Neural progenitor cell (in vitro differentiated cells): ENCODE results near the gene CCDC120. TPM values are rescaled to one million over a fixed set of nuclear protein-coding genes. Genes with fewer than 3 reads are reported as not detected.

ENCODE experiments used
- DNase-seq: peaks from one replicate; pipeline ENCODE4 v3.0.0-alpha.2; 2016; ENCODE audit warnings: low spot score
- H2AFZ ChIP-seq: fragments of 200-600 bp; sonication (generic); replicated peaks from 2 replicates; pipeline ENCODE4 v1.6.1; 2016; ENCODE audit warnings: antibody characterized with exemption
- H3F3A ChIP-seq: fragments of 200-600 bp; sonication (generic); 2 replicates; pipeline ENCODE4 v1.6.1; 2016; ENCODE audit warnings: antibody characterized with exemption, low read depth
- H3K27ac ChIP-seq: fragments of 200-600 bp; sonication (generic); 2 replicates; pipeline ENCODE4 v1.5.1; 2016; ENCODE audit warnings: mild to moderate bottlenecking
- H3K27me3 ChIP-seq: fragments of 200-600 bp; sonication (generic); 2 replicates; pipeline ENCODE4 v1.6.1; 2016; ENCODE audit warnings: mild to moderate bottlenecking, moderate library complexity
- H3K36me3 ChIP-seq: fragments of 200-600 bp; sonication (generic); 2 replicates; pipeline ENCODE4 v1.5.1; 2016
- H3K4me1 ChIP-seq: fragments of 200-600 bp; sonication (generic); 2 replicates; pipeline ENCODE4 v1.6.1; 2016; ENCODE audit warnings: mixed run types
- H3K4me2 ChIP-seq: fragments of 200-600 bp; sonication (generic); 2 replicates; pipeline ENCODE4 v1.6.1; 2016
- H3K4me3 ChIP-seq: fragments of 200-600 bp; sonication (generic); 2 replicates; pipeline ENCODE4 v1.5.1; 2016
- H3K79me2 ChIP-seq: fragments of 200-600 bp; sonication (generic); 2 replicates; pipeline ENCODE4 v1.6.1; 2016; ENCODE audit warnings: low read depth
- H3K9ac ChIP-seq: fragments of 200-600 bp; sonication (generic); 2 replicates; pipeline ENCODE4 v1.6.1; 2016
- H3K9me3 ChIP-seq: fragments of 200-600 bp; sonication (generic); 2 replicates; pipeline ENCODE4 v1.5.1; 2016; ENCODE audit warnings: low read depth
- H4K20me1 ChIP-seq: fragments of 200-600 bp; sonication (generic); 2 replicates; pipeline ENCODE4 v1.6.1; 2016; ENCODE audit warnings: low read depth
- H3K27ac Mint-ChIP-seq: 3 replicates; pipeline ENCODE4 v1.8.0; 2021; ENCODE audit warnings: mixed read lengths
- H3K27me3 Mint-ChIP-seq: 2 replicates; pipeline ENCODE4 v1.8.0; 2022; ENCODE audit warnings: low read depth, mild to moderate bottlenecking, inconsistent platforms, moderate library complexity, mixed read lengths; ENCODE audit not compliant: insufficient read depth
- H3K36me3 Mint-ChIP-seq: 3 replicates; pipeline ENCODE4 v1.8.0; 2021; ENCODE audit warnings: mixed read lengths
- H3K4me1 Mint-ChIP-seq: 3 replicates; pipeline ENCODE4 v1.8.0; 2021; ENCODE audit warnings: mixed read lengths
- H3K4me3 Mint-ChIP-seq: 3 replicates; pipeline ENCODE4 v1.8.0; 2021; ENCODE audit warnings: mild to moderate bottlenecking, moderate library complexity, mixed read lengths
- H3K9me3 Mint-ChIP-seq: 3 replicates; pipeline ENCODE4 v1.8.0; 2020; ENCODE audit warnings: mixed read lengths
- EZH2 ChIP-seq: fragments of 200-600 bp; sonication (generic); IDR thresholded peaks from 2 replicates; pipeline ENCODE4 v1.6.1; 2017; ENCODE audit warnings: antibody characterized with exemption, mild to moderate bottlenecking, moderate library complexity
- EZH2phosphoT487 ChIP-seq: fragments of 200-600 bp; sonication (generic); IDR thresholded peaks from 2 replicates; pipeline ENCODE4 v1.6.1; 2017; ENCODE audit warnings: antibody characterized with exemption
- total RNA-seq: library from RNA; depleted of rRNA; stranded (reverse); fragments of >200 nt; gene quantifications from 2 replicates; pipeline ENCODE4 v1.2.3, GENCODE V29; 2015; ENCODE audit warnings: low replicate concordance
- TF ChIP-seq, protein P1 (sequence below): fragments of 200-600 bp; sonication (generic); IDR thresholded peaks from 2 replicates; pipeline ENCODE4 v1.5.1; 2017; ENCODE audit warnings: antibody characterized with exemption, mild to moderate bottlenecking

Gene CCDC120
- total RNA-seq, 1 donor from 2014 or later, result 1.1 TPM

DNA sequence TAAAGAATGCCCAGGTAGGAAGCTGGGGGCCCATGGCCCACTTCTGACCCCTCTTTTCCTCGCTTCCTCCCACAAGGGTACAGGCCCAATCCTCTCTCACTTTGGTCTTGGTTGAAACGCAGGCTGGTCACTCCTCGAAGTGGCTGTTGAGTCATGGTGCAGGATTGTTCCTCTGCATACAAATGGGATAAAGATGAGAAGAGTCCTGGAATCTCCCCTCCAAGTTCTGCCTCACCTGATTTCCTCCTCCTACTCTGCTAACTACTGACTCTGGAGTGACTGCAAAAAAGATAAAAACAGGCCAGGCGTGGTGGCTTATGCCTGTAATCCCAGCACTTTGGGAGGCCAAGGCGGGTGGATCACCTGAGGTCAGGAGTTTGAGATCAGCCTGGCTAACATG is 19.1 kb downstream of the CCDC120 start:
- peaks cover 15% of the 10 kb centered on the region for H3K9me3 Mint-ChIP-seq
- no peak for DNase-seq
- H3K27ac Mint-ChIP-seq, result no peak overlapping the region
- Histone ChIP-seq H2AFZ (no peak overlapping the region), H3K27ac (no peak overlapping the region), H3K9ac (no peak overlapping the region), H3K79me2 (no peaks in the 10 kb centered on the region), H3K4me1 (no peaks in the 10 kb centered on the region), H4K20me1 (no peaks in the 10 kb centered on the region), H3K36me3 (no peaks in the 10 kb centered on the region), H3K4me3 (no peak overlapping the region), H3F3A (no peaks in the 10 kb centered on the region), H3K4me2 (no peak overlapping the region), H3K9me3 (no peaks in the 10 kb centered on the region), H3K27me3 (no peaks in the 10 kb centered on the region)
- peaks cover 3% of the 10 kb centered on the region for H3K36me3 Mint-ChIP-seq
- peaks cover 7% of the 10 kb centered on the region for H3K4me1 Mint-ChIP-seq
- H3K4me3 Mint-ChIP-seq, result peak overlapping the region; percentile 21
- peaks cover under 1% of the 10 kb centered on the region for H3K27me3 Mint-ChIP-seq
- TF ChIP-seq EZH2phosphoT487, result no peak

DNA sequence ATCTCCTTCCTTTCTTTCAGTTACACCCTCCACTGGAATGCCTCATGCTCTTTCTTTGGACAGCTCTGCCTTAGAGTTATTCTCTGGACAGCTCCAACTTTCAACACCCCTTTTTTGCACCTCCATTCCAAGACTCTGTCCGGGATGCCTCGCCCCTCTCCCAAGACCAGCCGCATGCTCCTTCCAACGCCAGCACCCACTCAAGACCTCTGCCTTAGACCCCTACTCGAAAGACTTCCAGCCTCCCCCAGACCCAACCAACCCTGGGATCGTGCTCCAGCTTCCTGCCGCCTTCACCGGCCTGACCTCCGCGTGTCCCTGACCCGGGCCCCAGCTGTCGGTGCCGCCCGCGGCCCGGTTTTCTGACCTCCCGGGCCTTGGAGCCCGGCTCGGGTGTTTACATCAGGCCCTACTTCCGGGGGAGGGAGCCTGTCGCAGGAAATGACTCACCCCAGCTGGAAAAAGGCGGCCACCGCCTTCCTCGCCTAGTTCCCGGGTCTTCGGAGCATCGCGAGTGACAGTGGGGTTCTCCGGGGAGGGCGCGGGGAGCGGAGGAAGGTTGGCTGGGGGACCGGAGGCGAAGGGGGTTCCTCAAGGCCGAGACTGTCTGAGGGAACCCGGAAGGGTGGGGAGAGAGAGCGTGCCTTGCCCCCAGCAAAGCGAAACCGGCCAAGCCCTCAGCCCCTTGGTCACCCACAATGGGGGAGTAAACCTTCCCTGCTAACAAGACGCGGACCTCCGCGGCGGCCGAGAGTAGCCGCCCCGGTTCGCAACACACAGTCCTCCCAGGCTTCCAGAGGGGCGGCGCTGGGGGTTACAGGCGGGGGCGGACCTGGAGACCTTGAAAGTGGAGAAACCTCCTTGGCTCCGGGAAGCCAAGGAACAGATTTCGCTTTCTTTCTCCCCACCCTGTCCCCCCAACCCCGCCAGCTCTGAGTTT is 21.0 kb downstream of the CCDC120 start, which contains the start of gene WDR45:
Gene WDR45 (minus strand): TSS at position 399 of the 940 bp plus-strand sequence. CDS start 1,792 bp downstream, outside the sequence.
- peak within 1 kb of the TSS; percentile 58 for H3K4me3 ChIP-seq
- no peaks in the 10 kb centered on the region for H3K36me3 ChIP-seq
- H2AFZ ChIP-seq, result peak within 1 kb of the TSS; percentile 65
- no peaks in the 10 kb centered on the region for H4K20me1 ChIP-seq
- no peaks in the 10 kb centered on the region for H3K27me3 ChIP-seq
- peak within 1 kb of the TSS; percentile 77 for H3K4me2 ChIP-seq
- Mint-ChIP-seq H3K4me1 (peaks cover 4% of the 10 kb centered on the region), H3K27me3 (no peaks in the 10 kb centered on the region), H3K4me3 (peak within 1 kb of the TSS; percentile 89), H3K9me3 (peaks cover 15% of the 10 kb centered on the region), H3K36me3 (peaks cover 3% of the 10 kb centered on the region), H3K27ac (peak within 1 kb of the TSS; percentile 93)
- TF ChIP-seq, protein P1, sequence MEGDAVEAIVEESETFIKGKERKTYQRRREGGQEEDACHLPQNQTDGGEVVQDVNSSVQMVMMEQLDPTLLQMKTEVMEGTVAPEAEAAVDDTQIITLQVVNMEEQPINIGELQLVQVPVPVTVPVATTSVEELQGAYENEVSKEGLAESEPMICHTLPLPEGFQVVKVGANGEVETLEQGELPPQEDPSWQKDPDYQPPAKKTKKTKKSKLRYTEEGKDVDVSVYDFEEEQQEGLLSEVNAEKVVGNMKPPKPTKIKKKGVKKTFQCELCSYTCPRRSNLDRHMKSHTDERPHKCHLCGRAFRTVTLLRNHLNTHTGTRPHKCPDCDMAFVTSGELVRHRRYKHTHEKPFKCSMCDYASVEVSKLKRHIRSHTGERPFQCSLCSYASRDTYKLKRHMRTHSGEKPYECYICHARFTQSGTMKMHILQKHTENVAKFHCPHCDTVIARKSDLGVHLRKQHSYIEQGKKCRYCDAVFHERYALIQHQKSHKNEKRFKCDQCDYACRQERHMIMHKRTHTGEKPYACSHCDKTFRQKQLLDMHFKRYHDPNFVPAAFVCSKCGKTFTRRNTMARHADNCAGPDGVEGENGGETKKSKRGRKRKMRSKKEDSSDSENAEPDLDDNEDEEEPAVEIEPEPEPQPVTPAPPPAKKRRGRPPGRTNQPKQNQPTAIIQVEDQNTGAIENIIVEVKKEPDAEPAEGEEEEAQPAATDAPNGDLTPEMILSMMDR, result no peak
- TF ChIP-seq EZH2phosphoT487 (no peak), EZH2 (no peak)
- no peaks in the 10 kb centered on the region for H3K79me2 ChIP-seq
- H3K4me1 ChIP-seq, result no peaks in the 10 kb centered on the region
- peak within 1 kb of the TSS; percentile 82 for H3K9ac ChIP-seq
- DNase-seq, result peak; percentile 65
- H3K27ac ChIP-seq, result peak within 1 kb of the TSS; percentile 67
- no peaks in the 10 kb centered on the region for H3F3A ChIP-seq
- H3K9me3 ChIP-seq, result no peaks in the 10 kb centered on the region

DNA sequence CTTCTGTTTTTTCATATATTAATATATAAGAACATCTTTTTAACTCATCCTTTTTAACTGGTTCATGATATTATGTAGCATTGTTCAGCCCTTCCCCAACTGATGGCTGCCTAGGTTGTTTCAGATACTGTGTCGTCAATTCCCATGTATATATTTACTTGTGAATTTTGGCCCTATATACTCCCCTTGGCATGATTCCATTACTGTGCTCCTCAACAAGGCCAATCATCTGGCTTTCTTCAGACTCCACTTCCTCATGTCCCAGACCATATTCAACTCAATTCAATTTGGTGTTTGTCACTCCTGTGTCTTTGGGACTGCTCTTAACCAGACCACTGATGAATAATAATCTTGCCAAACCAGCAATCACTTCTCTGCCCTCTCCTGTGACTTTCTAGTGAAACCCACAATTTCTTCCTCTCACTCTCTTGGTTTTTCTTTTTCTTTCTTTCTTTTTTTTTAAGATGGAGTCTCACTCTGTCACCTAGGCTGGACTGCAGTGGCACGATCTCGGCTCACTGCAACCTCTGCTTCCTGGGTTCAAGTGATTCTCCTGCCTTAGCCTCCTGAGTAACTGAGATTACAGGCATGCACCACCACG is 23.6 kb downstream of the CCDC120 start:
- Histone ChIP-seq H3K27me3 (no peaks in the 10 kb centered on the region), H3K4me2 (no peak overlapping the region), H2AFZ (no peak overlapping the region), H3K9ac (no peak overlapping the region), H3K36me3 (no peaks in the 10 kb centered on the region), H3F3A (no peaks in the 10 kb centered on the region), H3K9me3 (no peaks in the 10 kb centered on the region), H3K27ac (no peak overlapping the region), H3K4me1 (no peaks in the 10 kb centered on the region), H4K20me1 (no peaks in the 10 kb centered on the region), H3K79me2 (no peaks in the 10 kb centered on the region), H3K4me3 (no peak overlapping the region)
- TF ChIP-seq EZH2phosphoT487 (no peak), EZH2 (no peak)
- TF ChIP-seq, protein P1, result no peak
- no peak for DNase-seq
- Mint-ChIP-seq H3K27ac (no peak overlapping the region), H3K36me3 (peaks cover 3% of the 10 kb centered on the region), H3K4me3 (peak overlapping the region; percentile 4), H3K9me3 (peaks cover 13% of the 10 kb centered on the region), H3K27me3 (peaks cover 2% of the 10 kb centered on the region), H3K4me1 (peaks cover 4% of the 10 kb centered on the region)
